Right lobe of liver (tissue), 4 donors: ENCODE data around the gene SSRP1.

Source experiments
- CTCF ChIP-seq, 4 donors: fragments of 200-600 bp in 3 of 4; fragments of 450-650 bp in 1 of 4; IDR thresholded peaks; one replicate each; pipeline versions ENCODE4 v1.5.1 to v1.8.0; 2016 to 2022; ENCODE audit warnings: antibody characterized with exemption in 4 of 4, mild to moderate bottlenecking in 2 of 4
- POLR2A ChIP-seq: fragments of 450-650 bp; IDR thresholded peaks from one replicate; pipeline ENCODE4 v1.6.1; 2017; ENCODE audit warnings: antibody characterized with exemption, mild to moderate bottlenecking
- donor health status: DM: no; HTN: no; CAD: no.
- donor health status: DM: no; HTN: no; CAD: no.
- donor health status: DM: no; HTN: yes; CAD: no.

- no peak for TF ChIP-seq CTCF (IDR thresholded peaks at IDR 0.05)
- TF ChIP-seq POLR2A, result no peak
Observed at GRCh38 chr11:57316017-57316416, 19.7 kb downstream of the SSRP1 start.
